Measurements from ENCODE around the gene OSM. TPM values are rescaled to one million over a fixed set of nuclear protein-coding genes. Genes with fewer than 3 reads are reported as not detected.

Gene OSM
- total RNA-seq, 3 donors from 2014 or later = 0.41 to 1.0 TPM; not detected in 1

DNA sequence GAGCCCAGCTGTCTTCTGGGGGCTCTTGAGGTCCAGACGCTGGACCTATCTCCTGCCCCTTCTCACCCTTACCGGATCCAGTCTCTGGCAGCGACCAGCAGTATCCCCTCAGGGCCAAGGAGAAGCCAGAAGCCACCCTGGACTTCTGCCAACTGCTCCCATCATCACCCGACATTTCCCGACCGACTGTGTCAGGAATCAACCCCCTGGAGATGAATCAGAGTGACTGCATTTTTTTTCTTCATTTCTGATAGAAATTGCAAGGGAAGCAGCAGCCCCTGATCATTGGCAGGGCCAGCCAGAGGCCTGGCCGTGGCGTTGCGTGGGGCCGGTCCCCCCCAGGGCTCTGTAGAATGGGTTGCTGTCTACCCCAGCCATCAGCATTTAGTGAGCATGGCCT, 14.9 kb downstream of the OSM start:
- ATAC-seq (no peak), DNase-seq (peak in 1 of 3 donors; percentile 30)
- no peaks in the 10 kb centered on the region for H3K36me3 ChIP-seq (ENCODE audit: low read depth)
- H3K9me3 ChIP-seq = no peaks in the 10 kb centered on the region
- no peak for TF ChIP-seq CTCF (IDR thresholded peaks at IDR 0.05)
- intact Hi-C loops (cut with DNase I, micrococcal nuclease) = no loop called here
- H3K4me3 ChIP-seq = no peak overlapping the region
- peaks cover 50% of the 10 kb centered on the region for H3K4me1 ChIP-seq (ENCODE audit: low read depth)

DNA sequence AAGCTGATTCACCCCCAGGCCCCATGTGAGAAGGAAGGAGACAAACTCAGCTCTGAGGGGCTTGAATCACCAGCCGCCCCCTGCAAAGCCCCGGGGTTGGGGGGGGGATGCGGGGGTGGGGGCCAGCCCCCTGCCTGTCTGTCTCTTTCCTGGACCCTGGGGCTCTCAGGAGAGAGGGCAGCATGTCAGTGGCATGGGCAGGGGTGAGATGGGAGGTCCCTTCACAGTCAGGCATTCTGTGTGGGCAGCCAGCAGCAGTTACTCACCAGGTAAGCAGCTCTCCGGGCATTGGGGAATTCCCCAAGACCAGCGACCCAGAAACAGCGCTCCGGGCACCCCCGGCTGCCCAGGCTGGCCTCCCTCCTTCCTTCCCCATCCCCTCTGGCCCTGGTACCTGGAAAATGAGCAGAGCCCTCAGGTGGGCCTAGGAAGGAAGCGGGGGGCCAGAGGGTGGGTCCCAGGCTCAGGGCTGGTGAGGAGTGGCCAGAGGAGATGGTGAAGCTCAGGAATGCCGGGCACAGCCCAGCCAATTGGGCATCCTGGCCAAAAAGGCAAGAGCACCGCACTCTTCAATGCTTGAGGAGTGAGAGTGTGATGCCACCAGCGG, 15.9 kb downstream of the OSM start:
- no peak for TF ChIP-seq CTCF (IDR thresholded peaks at IDR 0.05)
- intact Hi-C loops (cut with DNase I, micrococcal nuclease) = no loop called here
- H3K4me1 ChIP-seq (ENCODE audit: low read depth) = peaks cover 48% of the 10 kb centered on the region
- DNase-seq = no peak
- no peaks in the 10 kb centered on the region for H3K9me3 ChIP-seq
- H3K36me3 ChIP-seq (ENCODE audit: low read depth) = no peaks in the 10 kb centered on the region
- no peak for ATAC-seq
- no peak overlapping the region for H3K4me3 ChIP-seq

- Histone ChIP-seq H3K4me1 (ENCODE audit: low read depth) (peaks cover 53% of the 10 kb centered on the region), H3K9me3 (no peaks in the 10 kb centered on the region), H3K36me3 (ENCODE audit: low read depth) (no peaks in the 10 kb centered on the region), H3K4me3 (no peak overlapping the region)
- DNase-seq (no peak), ATAC-seq (no peak)
- intact Hi-C loops (cut with DNase I, micrococcal nuclease) = no loop called here
- no peak for TF ChIP-seq CTCF (IDR thresholded peaks at IDR 0.05)
Observed at GRCh38 chr22:30250039-30250565, 16.5 kb downstream of the OSM start.

DNA sequence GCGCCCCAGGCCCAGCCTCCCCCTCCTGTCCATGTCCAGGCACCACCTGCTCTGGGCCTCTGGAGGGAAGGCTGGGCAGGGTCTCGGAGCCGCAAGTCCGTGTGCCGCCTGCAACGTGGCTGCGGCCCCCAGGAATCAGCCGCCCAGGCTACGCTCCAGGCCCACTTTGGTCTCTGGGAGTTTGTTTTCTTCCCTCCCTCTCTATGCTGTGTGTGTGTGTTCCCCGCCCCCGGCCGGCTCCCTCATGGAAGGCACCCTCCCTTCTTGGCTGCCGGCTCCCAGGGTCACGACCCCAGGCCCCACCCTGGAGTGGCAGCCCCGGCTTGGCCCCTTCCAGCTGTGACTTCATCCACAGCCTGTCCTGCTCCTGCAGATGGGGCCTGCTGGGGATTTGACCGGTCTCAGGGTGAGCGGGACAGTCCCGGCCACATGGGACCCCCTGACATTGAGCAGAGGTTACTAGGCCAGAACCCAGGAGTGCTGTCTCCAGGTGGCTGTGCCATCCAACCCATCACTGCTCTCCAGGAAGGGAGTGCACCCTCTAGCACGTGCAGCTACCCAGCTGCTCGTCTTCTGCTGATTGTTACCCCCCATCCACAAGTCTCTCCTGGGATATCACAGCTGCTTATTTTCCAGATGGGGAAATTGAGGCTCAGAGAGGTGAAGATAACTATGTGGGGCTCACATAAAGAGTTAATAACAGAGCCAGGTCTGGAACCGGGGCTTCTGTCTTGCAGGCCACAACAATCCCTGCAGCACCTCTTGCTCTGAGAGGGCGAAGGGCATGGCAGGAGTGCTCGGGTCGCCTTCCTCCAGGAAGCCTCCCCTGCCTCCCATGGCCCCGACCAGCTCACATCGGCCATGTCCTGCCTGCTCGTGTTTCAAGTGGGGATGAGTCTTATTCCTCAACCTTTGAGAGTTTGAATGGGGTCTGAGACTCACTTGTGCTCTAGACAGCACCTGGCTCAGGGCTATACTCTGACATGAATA, 17.3 kb downstream of the OSM start:
- no peak for TF ChIP-seq CTCF (IDR thresholded peaks at IDR 0.05)
- Histone ChIP-seq H3K4me1 (ENCODE audit: low read depth) (peaks cover 53% of the 10 kb centered on the region), H3K9me3 (no peaks in the 10 kb centered on the region), H3K4me3 (no peak overlapping the region), H3K36me3 (ENCODE audit: low read depth) (no peaks in the 10 kb centered on the region)
- intact Hi-C loops (cut with DNase I, micrococcal nuclease) = no loop called here
- DNase-seq (peak in 1 of 3 donors; percentile 65), ATAC-seq (no peak)

GRCh38 chr22:30248484-30248883, 18.2 kb downstream of the OSM start:
- no peak for ATAC-seq

More at GRCh38 chr22:30248484-30248883, 18.2 kb downstream of the OSM start:
- peaks cover 50% of the 10 kb centered on the region for H3K4me1 ChIP-seq (ENCODE audit: low read depth)
- H3K9me3 ChIP-seq = no peaks in the 10 kb centered on the region
- no peak for DNase-seq
- H3K4me3 ChIP-seq = no peak overlapping the region
- intact Hi-C loops (cut with DNase I, micrococcal nuclease) = no loop called here
- no peaks in the 10 kb centered on the region for H3K36me3 ChIP-seq (ENCODE audit: low read depth)
- TF ChIP-seq CTCF (IDR thresholded peaks at IDR 0.05) = no peak
